Heart right ventricle (tissue), 16 donors: Measurements from ENCODE around the gene EFCAB9. TPM values are rescaled to one million over a fixed set of nuclear protein-coding genes. Genes with fewer than 3 reads are reported as not detected.

Experiments used
- ATAC-seq, 8 donors: fragments of 200-7000 bp; cut with Tn5 transposase; one replicate each; pipeline ENCODE4 v1.9.1; 2020; ENCODE audit warnings: mild to moderate bottlenecking in 8 of 8, moderate library complexity in 8 of 8, moderate number of reproducible peaks in 1 of 8
- DNase-seq, 2 donors: peaks; one replicate each; pipeline ENCODE4 v3.0.0-alpha.2; 2020
- H3K27ac ChIP-seq, 10 donors: fragments of 200-600 bp; sonication (generic) in 2 of 10; one replicate each; pipeline versions ENCODE4 v1.5.0 to v1.8.0; 2020 to 2022; ENCODE audit warnings: mild to moderate bottlenecking in 3 of 10
- H3K27me3 ChIP-seq, 7 donors: fragments of 200-600 bp; one replicate each; pipeline ENCODE4 v1.8.0; 2021 to 2022; ENCODE audit warnings: mild to moderate bottlenecking in 2 of 7
- H3K36me3 ChIP-seq, 9 donors: fragments of 200-600 bp; sonication (generic) in 1 of 9; one replicate each; pipeline versions ENCODE4 v1.5.0 to v1.8.0; 2020 to 2022; ENCODE audit warnings: mild to moderate bottlenecking in 2 of 9
- H3K4me1 ChIP-seq, 9 donors: fragments of 200-600 bp; sonication (generic) in 1 of 9; one replicate each; pipeline versions ENCODE4 v1.5.0 to v1.8.0; 2020 to 2022; ENCODE audit warnings: mild to moderate bottlenecking in 4 of 9
- H3K4me3 ChIP-seq, 10 donors: fragments of 200-600 bp; sonication (generic) in 2 of 10; one replicate each; pipeline versions ENCODE4 v1.5.0 to v1.8.0; 2020 to 2022; ENCODE audit warnings: mild to moderate bottlenecking in 7 of 10, moderate library complexity in 2 of 10
- H3K9me3 ChIP-seq, 11 donors: fragments of 200-600 bp in 10 of 11; sonication (generic) in 2 of 11; one replicate each; pipeline versions ENCODE4 v1.5.0 to v1.8.0; 2013 to 2022; ENCODE audit warnings: mild to moderate bottlenecking in 2 of 11, control low read depth in 1 of 11, moderate library complexity in 1 of 11
- CTCF ChIP-seq, 9 donors: fragments of 200-600 bp; sonication (generic) in 2 of 9; IDR thresholded peaks; one replicate each; pipeline versions ENCODE4 v1.5.0 to v1.8.0; 2021 to 2022; ENCODE audit warnings: antibody characterized with exemption in 9 of 9, mild to moderate bottlenecking in 5 of 9, moderate library complexity in 1 of 9
- WGBS, 2 donors: extraction: QIAGEN DNeasy Blood & Tissue Kit; methylation state at CpG; one replicate each; pipeline ENCODE4 v1.1.7; 2013; ENCODE audit warnings: inconsistent platforms in 1 of 2; 5-methylcytosine and 5-hydroxymethylcytosine counted together
- intact Hi-C, 10 donors: fragments of 100-400 bp; cut with DNase I; formaldehyde crosslinking; loops; one replicate each; pipeline versions ENCODE4 v1.11.1 to v1.14.2; 2022
- polyA plus RNA-seq, 2 donors: library from polyadenylated mRNA; stranded (reverse); fragments of 200-250 nt; gene quantifications; one replicate each; pipeline ENCODE4 v1.2.3, GENCODE V29; 2013
- total RNA-seq, 10 donors: library from RNA; stranded (reverse); fragmentation: NEBNext Ultra II Directional in 3 of 10; extraction: Animal tissue kit (Norgen Biotek cat#: 25700) in 3 of 10; gene quantifications; one replicate each; pipeline versions ENCODE4 v1.2.1 to v1.2.4, GENCODE V29; 2021 to 2023
- donor health status: Arrhythmogenic right ventricular cardiomyopathy.
- donor health status: ischemic (EF 13 %, LVEDD 7.1; RV severe dilation, severe dysfunction).
- donor health status: healthy with polysubstance abuse.
- donor health status: DM: no; HTN: yes; CAD: no.
- donor health status: DM: no; HTN: no; CAD: no.
- donor health status: ischemic (EF 25% LVEDD 6.9; RV normal size, moderate dysfunction).
- donor health status: ischemic (EF 25% LVEDD 5.7; RV mildly dilated, moderate dysfunction).
- donor health status: healthy.
- donor health status: DM: yes; HTN: yes; CAD: no.
- donor health status: Ischemic cardiomyopathy.
- donor health status: ischemic (EF 35%, LVEDD 5.7; RV mildly dilated, moderate dysfunction).
- donor health status: nonischemic (EF 11% LVEDD 7.7; RV severe dilation, severe dysfunction).
- donor health status: DM: yes; HTN: yes; CAD: no.
- donor health status: PGD.
- donor health status: ischemic (EF 29% LVEDD 5.4; RV normal size, mild dysfunction).
- donor health status: nonischemic (EF 23%, LVEDD 6.1; RV moderate dilation, normal function).

Gene EFCAB9
- total and polyA plus RNA-seq, 12 donors, result not detected

- no peak for TF ChIP-seq CTCF (IDR thresholded peaks at IDR 0.05)
- no peak overlapping the region for H3K27ac ChIP-seq
- peaks cover 0 to 20% (median 6%) of the 10 kb centered on the region in 9 donors for H3K4me1 ChIP-seq
- peaks cover 0 to 16% (median 0%) of the 10 kb centered on the region in 9 donors for H3K36me3 ChIP-seq
- WGBS, 2 donors, result 79 to 83% methylated on average over 2 of the region's 2 CpGs
- intact Hi-C loops, result no loop called here
- ATAC-seq (no peak), DNase-seq (no peak)
- no peak overlapping the region for H3K4me3 ChIP-seq
- peaks cover 0 to 39% (median 25%) of the 10 kb centered on the region in 11 donors for H3K9me3 ChIP-seq
- no peaks in the 10 kb centered on the region for H3K27me3 ChIP-seq
Observed at GRCh38 chr5:172248637-172249036, 54.7 kb downstream of the EFCAB9 start.

- Histone ChIP-seq H3K36me3 (peaks cover 0 to 28% (median 4%) of the 10 kb centered on the region in 9 donors), H3K27ac (no peak overlapping the region), H3K9me3 (peaks cover 0 to 43% (median 25%) of the 10 kb centered on the region in 11 donors), H3K4me1 (peaks cover 0 to 4% (median 0%) of the 10 kb centered on the region in 9 donors), H3K4me3 (no peak overlapping the region), H3K27me3 (no peaks in the 10 kb centered on the region)
- ATAC-seq, result no peak
- 97 to 100% methylated on average over 1 of the region's 1 CpG for WGBS, 2 donors
- no peak for DNase-seq
- TF ChIP-seq CTCF (IDR thresholded peaks at IDR 0.05), result no peak
- intact Hi-C loops, result no loop called here
Observed at GRCh38 chr5:172251419-172251818, 57.4 kb downstream of the EFCAB9 start.

- ATAC-seq (no peak), DNase-seq (no peak)
- H3K27me3 ChIP-seq, result no peaks in the 10 kb centered on the region
- peaks cover 0 to 28% (median 4%) of the 10 kb centered on the region in 9 donors for H3K36me3 ChIP-seq
- WGBS, 2 donors, result 92 to 96% methylated on average over 2 of the region's 2 CpGs
- H3K9me3 ChIP-seq, result peaks cover 0 to 43% (median 25%) of the 10 kb centered on the region in 11 donors
- intact Hi-C loops, result no loop called here
- no peak overlapping the region for H3K27ac ChIP-seq
- TF ChIP-seq CTCF (IDR thresholded peaks at IDR 0.05), result no peak
- no peak overlapping the region for H3K4me3 ChIP-seq
- no peaks in the 10 kb centered on the region for H3K4me1 ChIP-seq
Observed at GRCh38 chr5:172252501-172252900, 58.5 kb downstream of the EFCAB9 start.

Other genes with a start within 250 kb of the EFCAB9 start
- gene FBXW11, start 187.5 kb upstream of the EFCAB9 start, total RNA-seq, result 100 to 1,000 TPM in 1 of 10 donors, 10 to 100 TPM in 9; 51.4 to 108 (median 83.3) TPM
- gene FBXW11, start 187.5 kb upstream of the EFCAB9 start, polyA plus RNA-seq, result 10 to 100 TPM in 1 of 2 donors, 1 to 10 TPM in 1; 5.3 to 19.2 TPM
- gene STK10, start 5.9 kb upstream of the EFCAB9 start, total RNA-seq, result 10 to 100 TPM in 5 of 10 donors, 1 to 10 TPM in 5; 5.6 to 22.3 (median 9.8) TPM
- 10 to 100 TPM in 1 of 2 donors, 1 to 10 TPM in 1; 9.3 to 10.8 TPM for gene STK10, start 5.9 kb upstream of the EFCAB9 start, polyA plus RNA-seq
- gene UBTD2, start 89.6 kb downstream of the EFCAB9 start, total RNA-seq, result 10 to 100 TPM in 2 of 10 donors, 1 to 10 TPM in 8; 7.5 to 11.3 (median 9.1) TPM
- 1 to 10 TPM; 7.7 to 7.8 TPM for gene UBTD2, start 89.6 kb downstream of the EFCAB9 start, polyA plus RNA-seq